Activated CD8-positive, alpha-beta memory T cell treated with anti-CD3 and anti-CD28 coated beads, Interleukin-2, amount 50 U/mL, for 1 hour (primary cell): ENCODE measurements around the gene FRYL.
"Not testable (repeated sequence)": the region's sequence is repeated elsewhere in the genome, so short reads cannot be mapped to it uniquely, and the experiment has no call there.

Source experiments
- DNase-seq: peaks from one replicate; pipeline ENCODE4 v3.0.0-alpha.2; 2020; ENCODE audit errors: extremely low read depth

Gene FRYL

GRCh38 chr4:48779998-48780864 is at the start of gene FRYL:
Gene FRYL (minus strand): TSS chr4:48780279. CDS start chr4:48634410, 145,869 bp downstream.
- peak; percentile 97 for DNase-seq

- DNase-seq: no peak
Observed at GRCh38 chr4:48827622-48828021, 47.5 kb upstream of the FRYL start.

DNA sequence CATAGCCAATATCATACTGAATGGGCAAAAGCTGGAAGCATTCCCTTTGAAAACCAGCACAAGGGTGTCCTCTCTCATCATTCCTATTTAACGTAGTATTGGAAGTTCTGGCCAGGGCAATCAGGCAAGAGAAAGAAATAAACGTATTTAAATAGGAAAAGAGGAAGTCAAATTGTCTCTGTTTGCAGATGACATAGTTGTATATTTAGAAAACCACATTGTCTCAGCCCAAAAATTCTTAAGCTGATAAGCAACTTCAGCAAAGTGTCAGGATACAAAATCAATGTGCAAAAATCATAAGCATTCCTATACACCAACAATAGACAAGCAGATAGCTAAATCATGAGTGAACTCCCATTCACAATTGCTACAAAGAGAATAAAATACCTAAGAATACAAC is 41.4 kb upstream of the FRYL start:
- not testable (repeated sequence) for DNase-seq

GRCh38 chr4:48816971-48817370 is 36.9 kb upstream of the FRYL start:
- no peak for DNase-seq

DNA sequence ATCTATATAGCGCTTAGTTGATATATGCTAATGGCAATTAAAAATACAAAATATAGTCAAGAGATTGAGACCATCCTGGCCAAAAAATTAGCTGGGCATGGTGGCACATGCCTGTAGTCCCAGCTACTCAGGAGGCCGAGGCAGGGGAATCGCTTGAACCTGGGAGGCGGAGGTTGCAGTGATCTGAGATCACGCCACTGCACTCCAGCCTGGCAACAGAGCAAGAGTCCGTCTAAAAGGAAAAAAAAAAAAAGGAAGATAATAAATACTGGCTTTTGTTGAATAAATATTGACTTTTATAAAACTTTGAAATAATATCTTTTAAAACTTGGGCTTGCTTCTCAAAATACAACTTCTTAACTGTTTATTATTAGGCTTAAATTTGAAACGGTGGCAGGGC is 36.2 kb upstream of the FRYL start:
- not testable (repeated sequence) for DNase-seq

- DNase-seq: no peak
Observed at GRCh38 chr4:48815483-48815882, 35.4 kb upstream of the FRYL start.

- no peak for DNase-seq
Observed at GRCh38 chr4:48813964-48814363, 33.9 kb upstream of the FRYL start.

DNA sequence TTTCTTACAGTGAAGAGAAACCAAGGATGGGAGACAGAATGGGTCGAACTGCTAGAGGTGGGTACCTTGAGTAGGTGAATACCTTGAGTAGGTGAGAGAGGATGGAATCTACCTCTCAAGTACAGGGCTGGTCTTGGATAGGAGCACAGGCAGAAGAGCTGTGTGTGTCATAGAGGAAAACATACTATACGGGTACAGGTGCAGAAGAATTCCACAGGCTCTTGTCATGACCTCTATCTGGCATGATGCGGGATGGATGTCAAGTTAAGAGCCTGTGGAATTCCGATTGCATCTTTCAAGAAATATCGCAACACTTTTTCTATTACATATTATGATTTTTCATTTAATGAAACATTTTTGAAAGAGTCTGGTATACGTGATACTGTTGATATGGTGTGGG is 32.8 kb upstream of the FRYL start:
- no peak for DNase-seq

DNA sequence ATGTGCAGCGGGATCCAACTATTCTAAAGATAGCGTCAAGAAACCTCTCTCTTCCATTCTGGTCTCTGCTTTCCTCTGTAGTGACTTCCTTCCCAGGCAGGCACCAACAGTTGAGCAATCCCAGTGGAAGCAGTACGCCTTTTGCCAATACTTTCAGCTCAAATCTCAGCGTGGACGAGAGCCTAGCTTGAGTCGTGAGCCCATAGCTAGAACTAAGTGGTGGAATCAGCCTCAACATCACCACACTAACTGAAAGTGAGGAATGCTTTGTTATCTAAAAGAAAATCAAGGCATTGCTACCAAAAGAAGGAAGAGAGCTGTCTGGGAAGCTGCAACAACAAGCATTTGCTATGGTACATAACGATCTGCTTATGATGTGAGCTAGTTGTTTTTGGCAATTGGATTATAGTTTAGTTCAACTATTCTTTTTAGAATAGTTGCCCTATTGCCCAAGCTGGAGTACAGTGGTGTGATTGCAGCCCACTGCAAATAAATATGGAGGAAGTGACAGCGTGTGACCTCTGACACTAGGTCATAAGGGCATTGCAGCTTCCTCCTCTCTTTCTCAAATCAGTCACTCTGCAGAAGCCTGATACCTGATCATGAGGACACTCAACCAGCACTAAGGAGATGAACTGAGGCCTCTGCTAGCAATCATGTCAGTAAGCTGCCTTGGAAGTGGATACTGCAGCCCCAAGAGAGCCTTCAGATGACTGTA is 24.7 kb upstream of the FRYL start:
- DNase-seq: no peak

- no peak for DNase-seq
Observed at GRCh38 chr4:48801016-48801715, 21.1 kb upstream of the FRYL start.

DNA sequence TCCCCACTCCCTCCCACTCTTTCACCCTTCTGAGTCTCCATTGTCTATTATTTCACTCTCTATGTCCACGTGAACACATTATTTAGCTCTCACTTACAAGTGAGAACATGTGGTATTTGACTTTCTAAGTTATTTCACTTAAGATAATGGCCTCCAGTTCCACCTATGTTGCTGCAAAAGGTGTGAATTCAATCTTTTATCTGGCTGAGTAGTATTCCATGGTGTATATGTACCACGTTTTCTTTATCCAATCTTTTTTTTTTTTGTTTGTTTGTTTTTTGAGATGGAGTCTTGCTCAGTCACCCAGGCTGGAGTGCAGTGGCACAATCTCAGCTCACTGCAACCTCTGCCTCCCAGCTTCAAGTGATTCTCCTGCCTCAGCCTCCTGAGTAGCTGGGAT is 20.1 kb upstream of the FRYL start:
- DNase-seq: not testable (repeated sequence)

DNA sequence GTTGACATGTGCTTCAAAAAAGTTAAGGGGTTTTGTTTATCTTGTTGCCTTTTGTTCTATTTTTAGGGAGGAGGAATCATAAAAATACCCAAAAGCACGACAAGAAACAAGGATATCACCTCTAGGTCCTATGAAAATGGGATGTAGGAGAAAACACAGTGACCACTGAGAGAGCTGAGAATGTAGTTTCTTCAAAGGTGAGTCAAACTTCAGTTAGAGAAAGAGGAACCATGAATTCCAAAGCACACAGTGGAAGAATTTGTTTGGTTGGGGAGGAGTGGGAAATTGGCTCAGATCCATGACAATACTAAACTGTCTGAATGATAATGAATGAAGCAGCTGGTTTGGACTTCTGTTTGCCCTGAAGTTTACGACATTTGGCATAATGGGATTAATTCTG is 19.1 kb upstream of the FRYL start:
- DNase-seq: no peak

GRCh38 chr4:48798117-48798516 is 18.0 kb upstream of the FRYL start:
- no peak for DNase-seq

DNA sequence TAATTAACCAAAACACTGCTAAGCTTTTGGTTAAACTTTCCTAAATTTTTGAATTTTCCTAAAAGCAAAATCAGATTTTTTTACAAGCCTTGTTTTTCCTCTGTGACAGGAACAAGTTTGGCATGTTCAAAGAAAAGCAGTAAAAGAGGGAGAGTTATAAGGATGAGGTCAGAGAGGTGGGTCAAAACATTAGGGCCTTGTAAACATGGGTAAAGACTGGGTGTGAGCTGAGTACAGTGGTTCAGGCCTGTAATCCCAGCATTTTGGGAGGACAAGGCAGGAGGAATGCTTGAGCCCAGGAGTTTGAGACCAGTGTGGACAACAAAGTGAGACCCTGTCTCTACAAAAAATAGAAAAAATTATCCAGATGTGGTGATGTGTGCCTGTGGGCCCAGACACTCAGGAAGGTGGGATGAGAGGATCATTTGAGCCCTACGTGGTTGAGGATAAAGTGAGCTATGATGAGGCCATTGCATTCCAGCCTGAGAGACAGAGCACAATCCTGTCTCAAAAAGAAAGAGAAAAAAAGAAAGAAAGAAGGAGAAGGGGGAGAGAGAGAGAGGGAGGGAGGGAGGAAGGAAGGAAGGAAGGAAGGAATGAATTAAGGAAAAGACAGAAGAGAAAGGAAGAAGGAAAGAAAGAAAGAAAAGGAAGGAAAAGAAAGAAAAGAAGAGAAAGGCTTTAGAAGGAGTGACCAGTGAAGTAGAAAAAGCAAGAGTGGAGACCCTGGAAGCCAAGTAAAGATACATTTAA is 17.0 kb upstream of the FRYL start:
- DNase-seq: no peak

- no peak for DNase-seq
Observed at GRCh38 chr4:48796191-48796926, 16.3 kb upstream of the FRYL start.

- no peak for DNase-seq
Observed at GRCh38 chr4:48795108-48795507, 15.0 kb upstream of the FRYL start.

DNA sequence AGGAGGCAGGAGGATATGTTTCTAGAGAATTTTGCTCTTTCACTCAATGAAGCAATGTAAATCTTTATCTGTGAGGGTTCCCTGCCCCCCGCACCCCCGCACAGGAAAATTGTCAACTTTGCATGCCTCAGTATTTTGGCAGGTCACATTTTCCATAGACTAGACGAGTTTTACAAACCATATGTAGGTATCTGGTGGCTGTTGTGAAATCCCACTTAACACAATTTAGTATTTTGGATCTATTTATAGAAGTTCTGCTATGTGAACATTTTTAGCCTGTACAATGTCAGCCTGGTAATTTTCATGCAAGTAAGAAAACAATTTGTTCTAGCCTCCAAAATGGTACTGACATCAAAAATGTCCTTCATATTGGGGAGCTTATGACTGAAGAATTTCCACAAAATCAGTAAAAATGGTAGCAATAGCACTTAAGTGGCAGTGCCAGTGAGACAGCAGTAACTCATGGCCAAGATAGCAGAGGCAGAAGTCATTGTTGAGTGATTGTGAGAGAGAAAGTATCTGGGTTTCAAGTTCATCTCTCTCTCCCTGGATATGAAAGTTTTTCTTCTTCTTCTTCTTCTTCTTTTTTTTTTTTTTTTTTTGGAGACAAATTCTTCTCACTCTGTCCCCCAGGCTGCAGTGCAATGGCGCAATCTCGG is 12.4 kb upstream of the FRYL start:
- DNase-seq: no peak

DNA sequence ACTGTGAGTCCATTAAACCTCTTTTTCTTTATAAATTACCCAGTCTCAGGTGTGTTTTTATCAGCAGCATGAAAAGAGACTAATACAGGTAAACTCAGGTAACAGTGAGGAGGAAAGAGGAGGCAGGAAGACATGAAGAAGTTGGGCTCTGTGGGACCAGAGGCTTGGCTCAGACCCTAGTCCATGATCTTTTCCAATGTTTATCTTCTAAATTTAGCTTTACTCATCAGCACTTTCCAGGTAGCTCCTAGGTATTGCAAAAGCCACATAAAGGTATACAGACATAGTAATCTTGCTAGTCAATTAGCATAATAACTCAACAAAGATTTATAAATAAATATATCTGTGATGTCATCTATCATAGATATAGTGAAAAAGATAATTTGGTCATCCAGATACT is 11.2 kb upstream of the FRYL start:
- DNase-seq: no peak

DNA sequence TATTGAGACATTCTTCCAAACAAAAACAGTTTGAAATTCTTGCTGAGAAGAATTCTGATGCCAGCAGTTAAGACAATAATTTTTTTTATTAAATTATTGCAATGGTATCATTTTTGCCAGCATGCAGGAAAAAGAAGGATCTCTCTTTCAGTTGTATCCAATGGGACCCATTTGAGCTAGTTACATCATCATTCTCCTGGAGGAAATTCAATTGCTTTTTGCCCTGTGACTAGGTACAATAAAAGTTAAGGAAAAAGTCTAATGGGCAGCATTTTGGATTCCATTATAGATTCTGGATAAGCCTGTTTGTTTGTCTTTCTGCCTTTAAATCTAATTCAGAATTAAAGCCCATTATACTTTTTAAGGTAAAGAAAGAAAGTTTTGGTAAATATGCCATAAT is 10.5 kb upstream of the FRYL start:
- DNase-seq: no peak

DNA sequence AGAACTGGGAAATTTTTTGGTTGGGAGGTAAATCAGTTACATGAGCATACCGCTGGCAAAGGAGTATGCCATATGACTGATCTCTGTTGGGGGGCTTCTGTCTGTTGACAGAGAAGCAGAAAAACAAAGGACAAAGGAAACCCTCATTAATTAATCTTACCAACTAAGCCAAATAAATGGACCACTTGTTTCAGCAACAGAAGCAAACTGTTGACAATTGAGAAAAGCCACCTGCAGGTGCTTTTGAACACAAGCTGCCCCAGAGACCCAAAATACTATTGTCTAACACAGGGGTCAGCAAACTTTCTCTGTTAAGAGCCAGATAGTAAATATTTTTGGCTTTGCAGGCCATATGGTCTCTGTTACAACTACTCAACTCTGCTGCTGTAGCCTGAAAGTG is 7.0 kb upstream of the FRYL start:
- no peak for DNase-seq

DNA sequence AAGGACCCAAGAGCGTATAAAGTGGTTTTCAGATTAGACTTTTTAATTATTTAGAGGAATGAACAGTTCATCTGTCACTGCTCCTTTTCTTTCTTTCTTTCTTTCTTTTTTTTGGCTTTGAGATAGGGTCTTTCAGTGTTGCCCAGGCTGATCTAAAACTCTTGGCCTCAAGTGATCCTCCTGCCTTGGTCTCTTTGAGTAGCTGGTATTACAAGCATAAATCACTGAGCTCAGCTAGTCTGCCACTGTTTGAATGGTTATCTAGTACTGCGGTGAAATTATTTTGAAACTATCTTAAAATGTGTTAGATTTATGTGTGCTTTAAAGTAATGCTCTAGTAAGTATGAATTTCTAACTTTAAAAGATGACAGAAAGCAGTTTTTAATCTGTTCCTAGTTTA is 6.5 kb upstream of the FRYL start:
- no peak for DNase-seq
